ENCODE results near the gene SIK1.
"Not testable (repeated sequence)": the region's sequence is repeated elsewhere in the genome, so short reads cannot be mapped to it uniquely, and the experiment has no call there.

DNA sequence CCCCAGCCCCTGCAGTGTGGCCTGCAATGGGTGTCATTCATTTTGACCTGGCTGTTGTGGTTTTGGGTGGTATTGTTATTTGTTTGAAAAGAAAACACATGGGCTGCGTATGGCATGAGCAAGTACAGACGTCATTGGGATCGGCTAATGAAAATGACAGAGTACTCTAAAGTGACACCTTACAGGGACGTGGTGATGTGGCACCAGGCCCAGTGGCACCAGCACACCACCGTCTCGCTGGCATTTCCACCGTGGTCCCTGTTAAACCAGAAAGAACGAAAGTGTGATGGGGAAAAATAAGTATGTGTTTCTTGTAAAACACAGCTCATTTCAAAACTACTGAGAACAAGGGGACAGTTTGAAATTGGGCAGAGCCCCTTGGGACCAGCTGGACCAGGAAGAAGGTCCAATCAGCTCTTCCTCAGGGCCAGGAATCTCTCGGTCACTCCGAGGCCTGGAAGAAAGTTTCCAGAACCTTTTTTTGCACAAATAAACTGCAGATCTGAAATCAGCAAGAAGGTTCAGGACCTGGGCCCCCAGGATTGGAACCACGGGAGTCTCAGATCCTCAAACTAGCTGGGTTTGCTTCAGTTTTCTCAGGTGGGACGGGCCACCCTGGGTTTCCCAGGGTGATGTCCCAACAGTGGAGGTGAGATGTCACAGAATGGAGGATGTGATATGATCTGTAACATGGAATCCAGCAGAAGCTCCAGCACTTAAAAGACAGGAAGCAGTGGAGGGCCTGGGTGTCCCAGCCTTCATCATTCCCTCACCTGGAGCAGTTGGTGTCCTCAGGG, 6.6 kb upstream of the SIK1 start:
- TF ChIP-seq, protein P1, sequence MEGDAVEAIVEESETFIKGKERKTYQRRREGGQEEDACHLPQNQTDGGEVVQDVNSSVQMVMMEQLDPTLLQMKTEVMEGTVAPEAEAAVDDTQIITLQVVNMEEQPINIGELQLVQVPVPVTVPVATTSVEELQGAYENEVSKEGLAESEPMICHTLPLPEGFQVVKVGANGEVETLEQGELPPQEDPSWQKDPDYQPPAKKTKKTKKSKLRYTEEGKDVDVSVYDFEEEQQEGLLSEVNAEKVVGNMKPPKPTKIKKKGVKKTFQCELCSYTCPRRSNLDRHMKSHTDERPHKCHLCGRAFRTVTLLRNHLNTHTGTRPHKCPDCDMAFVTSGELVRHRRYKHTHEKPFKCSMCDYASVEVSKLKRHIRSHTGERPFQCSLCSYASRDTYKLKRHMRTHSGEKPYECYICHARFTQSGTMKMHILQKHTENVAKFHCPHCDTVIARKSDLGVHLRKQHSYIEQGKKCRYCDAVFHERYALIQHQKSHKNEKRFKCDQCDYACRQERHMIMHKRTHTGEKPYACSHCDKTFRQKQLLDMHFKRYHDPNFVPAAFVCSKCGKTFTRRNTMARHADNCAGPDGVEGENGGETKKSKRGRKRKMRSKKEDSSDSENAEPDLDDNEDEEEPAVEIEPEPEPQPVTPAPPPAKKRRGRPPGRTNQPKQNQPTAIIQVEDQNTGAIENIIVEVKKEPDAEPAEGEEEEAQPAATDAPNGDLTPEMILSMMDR (IDR thresholded peaks at IDR 0.05; ENCODE audit: insufficient read depth, low read length), result not testable (repeated sequence)
- TF ChIP-seq, protein P2, sequence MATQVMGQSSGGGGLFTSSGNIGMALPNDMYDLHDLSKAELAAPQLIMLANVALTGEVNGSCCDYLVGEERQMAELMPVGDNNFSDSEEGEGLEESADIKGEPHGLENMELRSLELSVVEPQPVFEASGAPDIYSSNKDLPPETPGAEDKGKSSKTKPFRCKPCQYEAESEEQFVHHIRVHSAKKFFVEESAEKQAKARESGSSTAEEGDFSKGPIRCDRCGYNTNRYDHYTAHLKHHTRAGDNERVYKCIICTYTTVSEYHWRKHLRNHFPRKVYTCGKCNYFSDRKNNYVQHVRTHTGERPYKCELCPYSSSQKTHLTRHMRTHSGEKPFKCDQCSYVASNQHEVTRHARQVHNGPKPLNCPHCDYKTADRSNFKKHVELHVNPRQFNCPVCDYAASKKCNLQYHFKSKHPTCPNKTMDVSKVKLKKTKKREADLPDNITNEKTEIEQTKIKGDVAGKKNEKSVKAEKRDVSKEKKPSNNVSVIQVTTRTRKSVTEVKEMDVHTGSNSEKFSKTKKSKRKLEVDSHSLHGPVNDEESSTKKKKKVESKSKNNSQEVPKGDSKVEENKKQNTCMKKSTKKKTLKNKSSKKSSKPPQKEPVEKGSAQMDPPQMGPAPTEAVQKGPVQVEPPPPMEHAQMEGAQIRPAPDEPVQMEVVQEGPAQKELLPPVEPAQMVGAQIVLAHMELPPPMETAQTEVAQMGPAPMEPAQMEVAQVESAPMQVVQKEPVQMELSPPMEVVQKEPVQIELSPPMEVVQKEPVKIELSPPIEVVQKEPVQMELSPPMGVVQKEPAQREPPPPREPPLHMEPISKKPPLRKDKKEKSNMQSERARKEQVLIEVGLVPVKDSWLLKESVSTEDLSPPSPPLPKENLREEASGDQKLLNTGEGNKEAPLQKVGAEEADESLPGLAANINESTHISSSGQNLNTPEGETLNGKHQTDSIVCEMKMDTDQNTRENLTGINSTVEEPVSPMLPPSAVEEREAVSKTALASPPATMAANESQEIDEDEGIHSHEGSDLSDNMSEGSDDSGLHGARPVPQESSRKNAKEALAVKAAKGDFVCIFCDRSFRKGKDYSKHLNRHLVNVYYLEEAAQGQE (IDR thresholded peaks at IDR 0.05; ENCODE audit: insufficient replicate concordance, low read depth), result not testable (repeated sequence)
